ENCODE data around the gene SSUH2.
"Not testable (repeated sequence)": the region's sequence is repeated elsewhere in the genome, so short reads cannot be mapped to it uniquely, and the experiment has no call there.

SSUH2 gene
- total RNA-seq, result 0 to 0.21 reads per million in 2 donors

- DNase-seq, result no peak
These were observed at the start of gene SSUH2 for GRCh38 chr3:8644748-8645390. Gene SSUH2 (minus strand): TSS chr3:8644798. CDS start chr3:8644758, 40 bp downstream.

- DNase-seq, result not testable (repeated sequence)
These were observed 46.7 kb upstream of the SSUH2 start for GRCh38 chr3:8691295-8691694.

GRCh38 chr3:8684992-8685391 is 40.4 kb upstream of the SSUH2 start:
- not testable (repeated sequence) for DNase-seq

- not testable (repeated sequence) for DNase-seq
These were observed 38.4 kb upstream of the SSUH2 start for GRCh38 chr3:8682850-8683574.

GRCh38 chr3:8681881-8682538 is 37.4 kb upstream of the SSUH2 start:
- DNase-seq, result not testable (repeated sequence)

- DNase-seq, result no peak
These were observed 36.8 kb upstream of the SSUH2 start for GRCh38 chr3:8681349-8681748.

- not testable (repeated sequence) for DNase-seq
These were observed 35.4 kb upstream of the SSUH2 start for GRCh38 chr3:8679817-8680553.

- DNase-seq, result no peak
These were observed 34.2 kb upstream of the SSUH2 start for GRCh38 chr3:8678751-8679150.

GRCh38 chr3:8677258-8677657 is 32.7 kb upstream of the SSUH2 start:
- DNase-seq, result not testable (repeated sequence)

GRCh38 chr3:8675591-8675990 is 31.0 kb upstream of the SSUH2 start:
- not testable (repeated sequence) for DNase-seq

GRCh38 chr3:8673083-8673737 is 28.6 kb upstream of the SSUH2 start:
- DNase-seq, result no peak

- no peak for DNase-seq
These were observed 24.4 kb upstream of the SSUH2 start for GRCh38 chr3:8669019-8669418.

- DNase-seq, result no peak
These were observed 23.6 kb upstream of the SSUH2 start for GRCh38 chr3:8668216-8668615.

- DNase-seq, result no peak
These were observed 23.0 kb upstream of the SSUH2 start for GRCh38 chr3:8667463-8668091.

GRCh38 chr3:8665407-8665896 is 20.9 kb upstream of the SSUH2 start:
- no peak for DNase-seq

GRCh38 chr3:8663177-8664061 is 18.8 kb upstream of the SSUH2 start:
- DNase-seq, result no peak

GRCh38 chr3:8662594-8662993 is 18.0 kb upstream of the SSUH2 start:
- no peak for DNase-seq

- no peak for DNase-seq
These were observed 15.8 kb upstream of the SSUH2 start for GRCh38 chr3:8660175-8661118.

GRCh38 chr3:8659242-8659641 is 14.6 kb upstream of the SSUH2 start:
- no peak for DNase-seq

All from T-helper 9 cell (primary cell).